ENCODE measurements around the gene HAUS1. TPM values are rescaled to one million over a fixed set of nuclear protein-coding genes. Genes with fewer than 3 reads are reported as not detected.
A peak's percentile ranks its signal among the peaks of the same experiment; 100 is the strongest.

Gene HAUS1, protein sequence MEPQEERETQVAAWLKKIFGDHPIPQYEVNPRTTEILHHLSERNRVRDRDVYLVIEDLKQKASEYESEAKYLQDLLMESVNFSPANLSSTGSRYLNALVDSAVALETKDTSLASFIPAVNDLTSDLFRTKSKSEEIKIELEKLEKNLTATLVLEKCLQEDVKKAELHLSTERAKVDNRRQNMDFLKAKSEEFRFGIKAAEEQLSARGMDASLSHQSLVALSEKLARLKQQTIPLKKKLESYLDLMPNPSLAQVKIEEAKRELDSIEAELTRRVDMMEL
- total RNA-seq = 37.1 and 51.2 TPM in 2 replicates

- peak within 1 kb of the TSS; percentile 98 for H3K4me3 ChIP-seq (ENCODE audit: low read depth, low read length)
- peak; percentile 73 for DNase-seq (ENCODE audit: low read depth)
- no peak for TF ChIP-seq CTCF (IDR thresholded peaks at IDR 0.05; ENCODE audit: insufficient read depth, low read depth, low read length)
Observed at GRCh38 chr18:46104128-46104911, at the start of gene HAUS1. Gene HAUS1 (plus strand): TSS chr18:46104385. CDS start chr18:46104412, 27 bp downstream.

DNA sequence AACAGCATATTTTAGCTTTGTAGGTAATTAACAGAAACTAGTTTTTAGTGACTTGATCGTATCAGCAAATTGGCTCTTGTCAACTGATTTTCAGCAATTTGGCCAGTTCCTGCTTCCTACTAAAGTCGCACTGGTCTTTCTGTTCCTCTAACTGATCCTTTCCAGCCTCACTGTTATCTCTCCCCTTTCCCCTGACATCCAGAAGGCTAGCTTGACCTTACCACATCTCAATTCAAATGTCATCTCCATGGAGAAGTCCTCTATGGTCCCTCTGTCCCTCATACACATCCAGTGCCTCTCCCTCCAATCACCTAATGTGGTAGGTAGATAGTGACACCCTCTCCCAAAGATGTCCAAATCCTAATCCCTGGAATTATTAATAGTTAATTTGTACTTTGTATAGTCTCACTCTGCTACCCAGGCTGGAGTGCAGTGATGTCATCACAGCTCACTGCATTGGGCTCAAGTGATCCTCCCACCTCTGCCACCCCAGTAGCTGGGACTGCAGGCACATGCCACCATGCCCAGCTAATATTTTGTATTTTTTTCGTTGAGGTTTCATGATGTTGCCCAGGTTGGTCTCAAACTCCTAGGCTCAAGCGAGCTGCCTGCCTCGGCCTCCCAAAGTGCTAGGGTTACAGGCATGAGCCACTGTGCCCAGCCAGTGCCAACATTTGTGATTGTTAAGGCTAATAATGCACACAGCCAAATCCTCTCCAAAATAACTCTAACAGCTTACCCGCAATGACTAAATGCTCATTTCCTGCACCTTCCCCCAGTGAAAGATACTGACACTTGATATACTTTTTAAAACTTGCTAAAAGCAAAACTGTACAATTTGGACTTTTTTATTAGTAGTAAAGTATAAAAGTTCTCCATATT lies 49.0 kb upstream of the HAUS1 start:
- TF ChIP-seq CTCF (IDR thresholded peaks at IDR 0.05; ENCODE audit: insufficient read depth, low read depth, low read length) = no peak
- no peak for DNase-seq (ENCODE audit: low read depth)
- H3K4me3 ChIP-seq (ENCODE audit: low read depth, low read length) = no peak overlapping the region

DNA sequence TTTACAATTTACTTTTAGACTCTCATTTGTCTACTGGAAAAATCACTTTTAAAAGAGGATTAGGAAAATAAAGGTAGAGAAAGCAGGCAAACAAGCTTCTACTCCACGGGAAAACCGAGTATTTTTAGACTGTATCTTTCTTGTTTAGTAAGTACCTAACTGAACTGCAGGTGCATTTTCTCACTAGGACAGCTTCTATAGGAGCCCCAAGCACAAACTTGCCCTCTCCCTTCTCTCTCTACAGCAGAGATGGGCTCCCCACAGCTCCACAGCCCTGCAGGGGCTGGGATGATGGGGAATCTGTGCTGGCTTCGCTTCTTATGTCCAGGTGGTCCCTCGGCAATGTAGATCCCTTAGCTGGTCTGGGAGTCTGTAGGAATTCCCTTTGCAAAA lies 48.4 kb upstream of the HAUS1 start:
- TF ChIP-seq CTCF (IDR thresholded peaks at IDR 0.05; ENCODE audit: insufficient read depth, low read depth, low read length) = no peak

GRCh38 chr18:46060359-46060841 lies 43.8 kb upstream of the HAUS1 start:
- TF ChIP-seq CTCF (IDR thresholded peaks at IDR 0.05; ENCODE audit: insufficient read depth, low read depth, low read length) = no peak

More for the DNA sequence above, 48.4 kb upstream of the HAUS1 start:
- no peak for DNase-seq (ENCODE audit: low read depth)
- no peak overlapping the region for H3K4me3 ChIP-seq (ENCODE audit: low read depth, low read length)

GRCh38 chr18:46061387-46061786 lies 42.8 kb upstream of the HAUS1 start:
- no peak for TF ChIP-seq CTCF (IDR thresholded peaks at IDR 0.05; ENCODE audit: insufficient read depth, low read depth, low read length)
- no peak for DNase-seq (ENCODE audit: low read depth)
- no peak overlapping the region for H3K4me3 ChIP-seq (ENCODE audit: low read depth, low read length)

More at GRCh38 chr18:46060359-46060841, 43.8 kb upstream of the HAUS1 start:
- no peak for DNase-seq (ENCODE audit: low read depth)
- H3K4me3 ChIP-seq (ENCODE audit: low read depth, low read length) = no peak overlapping the region

DNA sequence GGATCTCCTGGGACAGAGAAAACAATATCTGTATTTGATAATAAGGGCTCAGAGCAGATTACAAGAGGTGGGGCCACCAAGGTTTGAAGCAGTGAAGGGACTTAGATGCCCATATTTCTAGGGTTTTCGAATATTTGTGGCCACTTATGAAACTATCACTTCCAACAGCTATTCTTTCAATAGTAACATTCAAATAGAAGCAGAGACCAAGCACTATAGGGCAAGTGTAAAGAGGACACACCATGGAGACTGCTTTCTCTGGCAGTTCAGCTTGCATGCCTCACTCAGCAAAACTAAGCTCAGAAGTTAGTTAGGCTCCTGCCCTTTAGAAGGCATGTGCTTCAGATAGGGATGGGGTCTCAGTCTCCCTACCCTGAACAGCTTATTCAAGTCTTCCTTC lies 42.4 kb upstream of the HAUS1 start:
- H3K4me3 ChIP-seq (ENCODE audit: low read depth, low read length) = no peak overlapping the region
- DNase-seq (ENCODE audit: low read depth) = no peak
- no peak for TF ChIP-seq CTCF (IDR thresholded peaks at IDR 0.05; ENCODE audit: insufficient read depth, low read depth, low read length)

All from fibroblast of villous mesenchyme (primary cell).